ENCODE results near the gene NOTCH2.
"Not testable (repeated sequence)": the region's sequence is repeated elsewhere in the genome, so short reads cannot be mapped to it uniquely, and the experiment has no call there.

GRCh38 chr1:120105288-120105687 is 35.8 kb upstream of the NOTCH2 start:
- not testable (repeated sequence) for TF ChIP-seq CTCF (IDR thresholded peaks at IDR 0.05; ENCODE audit: low read depth, low read length, poor library complexity, severe bottlenecking); EZH2phosphoT487 (IDR thresholded peaks at IDR 0.05; ENCODE audit: borderline replicate concordance, low read length)
